ENCODE results near the gene WSB1.

- TF ChIP-seq, protein P1, sequence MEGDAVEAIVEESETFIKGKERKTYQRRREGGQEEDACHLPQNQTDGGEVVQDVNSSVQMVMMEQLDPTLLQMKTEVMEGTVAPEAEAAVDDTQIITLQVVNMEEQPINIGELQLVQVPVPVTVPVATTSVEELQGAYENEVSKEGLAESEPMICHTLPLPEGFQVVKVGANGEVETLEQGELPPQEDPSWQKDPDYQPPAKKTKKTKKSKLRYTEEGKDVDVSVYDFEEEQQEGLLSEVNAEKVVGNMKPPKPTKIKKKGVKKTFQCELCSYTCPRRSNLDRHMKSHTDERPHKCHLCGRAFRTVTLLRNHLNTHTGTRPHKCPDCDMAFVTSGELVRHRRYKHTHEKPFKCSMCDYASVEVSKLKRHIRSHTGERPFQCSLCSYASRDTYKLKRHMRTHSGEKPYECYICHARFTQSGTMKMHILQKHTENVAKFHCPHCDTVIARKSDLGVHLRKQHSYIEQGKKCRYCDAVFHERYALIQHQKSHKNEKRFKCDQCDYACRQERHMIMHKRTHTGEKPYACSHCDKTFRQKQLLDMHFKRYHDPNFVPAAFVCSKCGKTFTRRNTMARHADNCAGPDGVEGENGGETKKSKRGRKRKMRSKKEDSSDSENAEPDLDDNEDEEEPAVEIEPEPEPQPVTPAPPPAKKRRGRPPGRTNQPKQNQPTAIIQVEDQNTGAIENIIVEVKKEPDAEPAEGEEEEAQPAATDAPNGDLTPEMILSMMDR (IDR thresholded peaks at IDR 0.05; ENCODE audit: low read length), result no peak
- TF ChIP-seq EZH2 (IDR thresholded peaks at IDR 0.05; ENCODE audit: borderline replicate concordance, low read length), result no peak
Observed at GRCh38 chr17:27322026-27322425, 28.1 kb downstream of the WSB1 start.
